ENCODE results near the gene OOSP3. TPM values are rescaled to one million over a fixed set of nuclear protein-coding genes. Genes with fewer than 3 reads are reported as not detected.
"Not testable (repeated sequence)": the region's sequence is repeated elsewhere in the genome, so short reads cannot be mapped to it uniquely, and the experiment has no call there.

OOSP3 gene
- total RNA-seq, 1 donor from 2014 or later: not detected

- H3K27ac Mint-ChIP-seq (ENCODE audit: unreplicated experiment): peak overlapping the region; percentile 59
- peaks cover 2% of the 10 kb centered on the region for H3K27me3 Mint-ChIP-seq (ENCODE audit: low read depth)
- peaks cover 9% of the 10 kb centered on the region for H3K9me3 Mint-ChIP-seq (ENCODE audit: low read depth)
- H3K4me1 Mint-ChIP-seq (ENCODE audit: low read depth): peaks cover 4% of the 10 kb centered on the region
- H3K36me3 Mint-ChIP-seq (ENCODE audit: low read depth): no peaks in the 10 kb centered on the region
- no peak for DNase-seq (ENCODE audit: low spot score)
- TF ChIP-seq CTCF (IDR thresholded peaks at IDR 0.05): no peak
- no peak overlapping the region for H3K4me3 Mint-ChIP-seq (ENCODE audit: unreplicated experiment)
Measured at GRCh38 chr11:59901306-59901705, 22.7 kb downstream of the OOSP3 start.

- peaks cover 12% of the 10 kb centered on the region for H3K27me3 Mint-ChIP-seq (ENCODE audit: low read depth)
- H3K4me1 Mint-ChIP-seq (ENCODE audit: low read depth); H3K36me3 Mint-ChIP-seq (ENCODE audit: low read depth); H3K27ac Mint-ChIP-seq (ENCODE audit: unreplicated experiment); H3K4me3 Mint-ChIP-seq (ENCODE audit: unreplicated experiment); DNase-seq (ENCODE audit: low spot score): not testable (repeated sequence)
- H3K9me3 Mint-ChIP-seq (ENCODE audit: low read depth): peaks cover 10% of the 10 kb centered on the region
Measured at GRCh38 chr11:59903569-59903968, 25.0 kb downstream of the OOSP3 start.

- Mint-ChIP-seq H3K27me3 (ENCODE audit: low read depth) (peaks cover 3% of the 10 kb centered on the region), H3K4me1 (ENCODE audit: low read depth) (no peaks in the 10 kb centered on the region), H3K9me3 (ENCODE audit: low read depth) (peaks cover 23% of the 10 kb centered on the region), H3K36me3 (ENCODE audit: low read depth) (peaks cover 5% of the 10 kb centered on the region), H3K27ac (ENCODE audit: unreplicated experiment) (peak overlapping the region; percentile 62), H3K4me3 (ENCODE audit: unreplicated experiment) (no peak overlapping the region)
- no peak for DNase-seq (ENCODE audit: low spot score)
- no peak for TF ChIP-seq CTCF (IDR thresholded peaks at IDR 0.05)
Measured at GRCh38 chr11:59918480-59918879, 39.9 kb downstream of the OOSP3 start.

GRCh38 chr11:59918987-59919589, 40.5 kb downstream of the OOSP3 start:
- TF ChIP-seq CTCF (IDR thresholded peaks at IDR 0.05): peak; percentile 73
- no peak for DNase-seq (ENCODE audit: low spot score)
- Mint-ChIP-seq H3K4me1 (ENCODE audit: low read depth) (no peaks in the 10 kb centered on the region), H3K9me3 (ENCODE audit: low read depth) (peaks cover 27% of the 10 kb centered on the region), H3K27me3 (ENCODE audit: low read depth) (peaks cover 2% of the 10 kb centered on the region), H3K27ac (ENCODE audit: unreplicated experiment) (no peak overlapping the region), H3K4me3 (ENCODE audit: unreplicated experiment) (no peak overlapping the region), H3K36me3 (ENCODE audit: low read depth) (peaks cover 5% of the 10 kb centered on the region)

- TF ChIP-seq CTCF (IDR thresholded peaks at IDR 0.05): no peak
- no peak overlapping the region for H3K4me3 Mint-ChIP-seq (ENCODE audit: unreplicated experiment)
- peaks cover 2% of the 10 kb centered on the region for H3K27me3 Mint-ChIP-seq (ENCODE audit: low read depth)
- no peak for DNase-seq (ENCODE audit: low spot score)
- H3K36me3 Mint-ChIP-seq (ENCODE audit: low read depth): peaks cover 5% of the 10 kb centered on the region
- peaks cover 57% of the 10 kb centered on the region for H3K9me3 Mint-ChIP-seq (ENCODE audit: low read depth)
- no peak overlapping the region for H3K27ac Mint-ChIP-seq (ENCODE audit: unreplicated experiment)
- H3K4me1 Mint-ChIP-seq (ENCODE audit: low read depth): no peaks in the 10 kb centered on the region
Measured at GRCh38 chr11:59923813-59924212, 45.2 kb downstream of the OOSP3 start.

- DNase-seq (ENCODE audit: low spot score): no peak
- Mint-ChIP-seq H3K4me3 (ENCODE audit: unreplicated experiment) (no peak overlapping the region), H3K27me3 (ENCODE audit: low read depth) (no peaks in the 10 kb centered on the region), H3K9me3 (ENCODE audit: low read depth) (peaks cover 16% of the 10 kb centered on the region), H3K36me3 (ENCODE audit: low read depth) (no peaks in the 10 kb centered on the region), H3K27ac (ENCODE audit: unreplicated experiment) (no peak overlapping the region), H3K4me1 (ENCODE audit: low read depth) (no peaks in the 10 kb centered on the region)
- no peak for TF ChIP-seq CTCF (IDR thresholded peaks at IDR 0.05)
Measured at GRCh38 chr11:59931688-59932087, 53.1 kb downstream of the OOSP3 start.
